IMR-90 (cell line): ENCODE data around the gene C9orf152. TPM values are rescaled to one million over a fixed set of nuclear protein-coding genes. Genes with fewer than 3 reads are reported as not detected.

Experiments used
- ATAC-seq: fragments of 200-7000 bp; cut with Tn5 transposase; 2 replicates; pipeline ENCODE4 v1.9.1; 2020; ENCODE audit warnings: low read depth, mild to moderate bottlenecking, moderate library complexity
- BruUV-seq: library from RNA; stranded (reverse); fragments of 400-500 nt; replicated peaks from 2 replicates; lab custom pipeline; 2021; lab: Mats Ljungman, UMichigan
- CTCF ChIA-PET: fragments of 300-600 bp; formaldehyde crosslinking; extraction: SDS; loops from one replicate; lab custom pipeline; 2021; ENCODE audit warnings: antibody characterized with exemption; lab: Yijun Ruan, JAX
- POLR2A ChIA-PET: fragments of 300-600 bp; sonication (Branson Sonifier 250); formaldehyde crosslinking; loops from one replicate; lab custom pipeline; 2022; ENCODE audit warnings: antibody characterized with exemption; ENCODE audit not compliant: unreplicated experiment; lab: Charles Lee
- DNase-seq: peaks from one replicate; pipeline ENCODE4 v3.0.0; 2013
- H2AFZ ChIP-seq: replicated peaks from 2 replicates; pipeline ENCODE3; 2013; ENCODE audit warnings: low read length, mild to moderate bottlenecking; ENCODE audit not compliant: poor library complexity
- H2AK5ac ChIP-seq: 2 replicates; pipeline ENCODE4 v1.6.1; 2013; ENCODE audit warnings: low read depth, low read length, inconsistent platforms
- H2AK9ac ChIP-seq: replicated peaks from 2 replicates; pipeline ENCODE3; 2013; ENCODE audit warnings: mild to moderate bottlenecking, low read depth, low read length, moderate library complexity; ENCODE audit not compliant: poor library complexity
- H2BK120ac ChIP-seq: 2 replicates; pipeline ENCODE4 v1.6.1; 2013; ENCODE audit warnings: low read depth, low read length, inconsistent platforms
- H2BK15ac ChIP-seq: 3 replicates; pipeline ENCODE4 v1.6.1; 2013; ENCODE audit warnings: low read depth, low read length, inconsistent platforms
- H2BK20ac ChIP-seq: 2 replicates; pipeline ENCODE4 v1.6.1; 2013; ENCODE audit warnings: low read depth, mild to moderate bottlenecking, inconsistent platforms, low read length, moderate library complexity
- H2BK5ac ChIP-seq: 2 replicates; pipeline ENCODE4 v1.6.1; 2013; ENCODE audit warnings: mild to moderate bottlenecking, low read depth, low read length, inconsistent platforms; ENCODE audit not compliant: poor library complexity, severe bottlenecking
- H3K14ac ChIP-seq: replicated peaks from 2 replicates; pipeline ENCODE4 v1.6.1; 2013; ENCODE audit warnings: low read depth, low read length, inconsistent platforms
- H3K18ac ChIP-seq: 2 replicates; pipeline ENCODE4 v1.6.1; 2013; ENCODE audit warnings: low read depth, low read length, control low read depth
- H3K23ac ChIP-seq: 2 replicates; pipeline ENCODE4 v1.6.1; 2013; ENCODE audit warnings: low read depth, low read length, inconsistent platforms
- H3K27ac ChIP-seq: 2 replicates; pipeline ENCODE4 v1.5.1; 2013; ENCODE audit warnings: mild to moderate bottlenecking, control low read depth, low read length; ENCODE audit not compliant: insufficient read depth
- H3K27me3 ChIP-seq: 2 replicates; pipeline ENCODE4 v1.6.1; 2013; ENCODE audit warnings: low read length; ENCODE audit not compliant: control insufficient read depth, insufficient read depth
- H3K36me3 ChIP-seq: 2 replicates; pipeline ENCODE4 v1.6.1; 2013; ENCODE audit warnings: low read length, mixed read lengths; ENCODE audit not compliant: control insufficient read depth, insufficient read depth
- H3K4ac ChIP-seq: 2 replicates; pipeline ENCODE4 v1.6.1; 2013; ENCODE audit warnings: low read depth, low read length, inconsistent platforms
- H3K4me1 ChIP-seq: 2 replicates; pipeline ENCODE4 v1.6.1; 2013; ENCODE audit warnings: low read length, mixed read lengths; ENCODE audit not compliant: control insufficient read depth, insufficient read depth
- H3K4me2 ChIP-seq: 2 replicates; pipeline ENCODE4 v1.6.1; 2013; ENCODE audit warnings: low read depth, mild to moderate bottlenecking, control low read depth, low read length, moderate library complexity
- H3K4me3 ChIP-seq: 2 replicates; pipeline ENCODE4 v1.5.1; 2013; ENCODE audit warnings: low read depth, mild to moderate bottlenecking, control low read depth, low read length, moderate library complexity; ENCODE audit not compliant: insufficient read depth
- H3K56ac ChIP-seq: 2 replicates; pipeline ENCODE4 v1.6.1; 2013; ENCODE audit warnings: low read length, inconsistent platforms; ENCODE audit not compliant: insufficient read depth; ENCODE audit errors: extremely low read depth
- H3K79me1 ChIP-seq, 2 experiments: 2 replicates each; pipeline ENCODE4 v1.6.1; 2013; ENCODE audit warnings: low read length in 2 of 2, inconsistent platforms in 1 of 2, low read depth in 1 of 2
- H3K9ac ChIP-seq: 2 replicates; pipeline ENCODE4 v1.6.1; 2013; ENCODE audit warnings: low read depth, low read length, control low read depth
- H3K9me1 ChIP-seq: 2 replicates; pipeline ENCODE4 v1.6.1; 2013; ENCODE audit warnings: low read length, inconsistent platforms; ENCODE audit not compliant: insufficient read depth
- H3K9me3 ChIP-seq: 2 replicates; pipeline ENCODE4 v1.6.1; 2013; ENCODE audit warnings: low read length; ENCODE audit not compliant: control insufficient read depth, insufficient read depth
- H4K20me1 ChIP-seq: 2 replicates; pipeline ENCODE4 v1.6.1; 2013; ENCODE audit warnings: low read length, inconsistent platforms; ENCODE audit not compliant: insufficient read depth
- H4K5ac ChIP-seq: 2 replicates; pipeline ENCODE4 v1.6.1; 2013; ENCODE audit warnings: mild to moderate bottlenecking, low read depth, low read length, control low read depth
- H4K8ac ChIP-seq, 2 experiments: 2 replicates each; pipeline ENCODE4 v1.6.1; 2013; ENCODE audit warnings: low read depth in 2 of 2, low read length in 2 of 2, control low read depth in 1 of 2, inconsistent platforms in 1 of 2
- H4K91ac ChIP-seq: 2 replicates; pipeline ENCODE4 v1.6.1; 2013; ENCODE audit warnings: low read depth, low read length, inconsistent platforms; ENCODE audit not compliant: insufficient read depth
- CEBPB ChIP-seq: IDR thresholded peaks from 2 replicates; pipeline ENCODE4 v1.6.1; 2012; ENCODE audit warnings: low read depth, low read length, improper control_type of control experiment
- MAZ ChIP-seq: IDR thresholded peaks from 2 replicates; pipeline ENCODE4 v1.6.1; 2012; ENCODE audit warnings: low read depth, mild to moderate bottlenecking, low read length, improper control_type of control experiment, moderate library complexity, borderline replicate concordance
- MXI1 ChIP-seq: IDR thresholded peaks from 2 replicates; pipeline ENCODE4 v1.6.1; 2012; ENCODE audit warnings: low read depth, mild to moderate bottlenecking, low read length, moderate library complexity, borderline replicate concordance
- NFE2L2 ChIP-seq: fragments of 150-350 bp; IDR thresholded peaks from 2 replicates; pipeline ENCODE4 v1.6.1; 2016; ENCODE audit warnings: low read depth, mild to moderate bottlenecking, low read length
- RCOR1 ChIP-seq: IDR thresholded peaks from 2 replicates; pipeline ENCODE4 v1.6.1; 2012; ENCODE audit warnings: mild to moderate bottlenecking, low read length, improper control_type of control experiment; ENCODE audit not compliant: insufficient replicate concordance
- RFX5 ChIP-seq: IDR thresholded peaks from 2 replicates; pipeline ENCODE4 v1.8.0; 2012; ENCODE audit warnings: low read depth, mild to moderate bottlenecking, low read length, moderate library complexity
- SMC3 ChIP-seq: fragments of 150-350 bp; IDR thresholded peaks from 2 replicates; pipeline ENCODE4 v1.6.1; 2016; ENCODE audit warnings: low read depth, mild to moderate bottlenecking, antibody characterized with exemption, low read length, moderate library complexity
- WGBS, 2 experiments: methylation state at CpG; one replicate each; pipeline versions ENCODE4 v1.1.5 to v1.1.7; 2013; ENCODE audit warnings: missing lambda C conversion rate in 2 of 2; ENCODE audit not compliant: insufficient read length in 1 of 2; ENCODE audit errors: extremely low coverage in 2 of 2; 5-methylcytosine and 5-hydroxymethylcytosine counted together
- dilution Hi-C: fragments of 300-500 bp; cut with HindIII; formaldehyde crosslinking; loops from one replicate; pipeline ENCODE4 v1.14.3; 2018; ENCODE audit warnings: low sequenced_read_pairs; ENCODE audit not compliant: unreplicated experiment
- in situ Hi-C: fragments of 300-500 bp; cut with MboI; formaldehyde crosslinking; loops from 3 replicates; pipeline ENCODE4 v1.14.3; 2019; ENCODE audit warnings: low sequenced_read_pairs, inconsistent platforms, mixed read lengths
- intact Hi-C: fragments of 100-400 bp; cut with micrococcal nuclease; formaldehyde crosslinking; loops from 2 replicates; pipeline ENCODE4 v1.10.0; 2022
- polyA plus RNA-seq, 3 experiments: library from polyadenylated mRNA; depleted of rRNA; stranded (reverse); fragments of >200 nt; gene quantifications; 2 replicates each; pipeline ENCODE4 v1.2.3, GENCODE V29; 2012; ENCODE audit warnings: low replicate concordance in 1 of 3
- total RNA-seq: library from RNA; depleted of rRNA; stranded (reverse); fragments of >200 nt; gene quantifications from 2 replicates; pipeline ENCODE4 v1.2.3, GENCODE V29; 2012
- TF ChIP-seq, protein P1 (sequence below): conservative IDR thresholded peaks from 2 replicates; pipeline ENCODE4 v1.5.1; 2012; ENCODE audit warnings: mild to moderate bottlenecking, low read depth, low read length, improper control_type of control experiment
- TF ChIP-seq, protein P2 (sequence below): fragments of 150-350 bp; IDR thresholded peaks from 2 replicates; pipeline ENCODE4 v1.6.1; 2017; ENCODE audit warnings: mild to moderate bottlenecking, antibody characterized with exemption, low read length, low read depth

The C9orf152 gene
- total and polyA plus RNA-seq, 2 of the 4 experiments (the other 2 are of a cell fraction): not detected

DNA sequence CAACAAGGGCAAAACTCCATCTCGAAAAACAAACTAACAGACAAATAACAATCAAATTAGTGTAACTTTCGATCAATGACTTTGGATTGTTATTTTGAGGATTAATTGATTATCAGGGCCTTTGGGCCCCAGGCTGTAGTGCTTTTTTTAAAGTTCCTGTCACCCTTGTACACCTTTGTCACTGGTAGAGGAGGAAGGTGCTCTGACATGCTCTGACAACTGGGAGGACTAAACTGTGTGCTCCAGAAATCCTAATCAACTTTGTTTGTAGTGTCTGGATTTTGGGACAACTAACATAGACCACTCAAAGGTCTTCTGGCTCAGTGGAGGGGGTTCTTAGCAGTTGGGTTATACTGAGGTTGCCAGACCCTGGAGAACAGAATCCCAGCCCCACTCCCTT, 46.5 kb upstream of the C9orf152 start:
- Histone ChIP-seq H3K4me3 (peak overlapping the region; percentile 71), H4K5ac (no peak overlapping the region), H3K27me3 (no peaks in the 10 kb centered on the region), H4K91ac (no peak overlapping the region), H3K14ac (peak overlapping the region; percentile 13; the same call in 1 of the 2 replicates), H2BK5ac (no peak overlapping the region), H2AK5ac (no peak overlapping the region; the same call in 1 of the 2 replicates), H3K79me1 (peaks cover 16 to 61% of the 10 kb centered on the region in 2 experiments), H3K4me2 (peak overlapping the region; percentile 84), H3K23ac (peak overlapping the region; percentile 48; the same call in 1 of the 2 replicates), H2AK9ac (no peak overlapping the region), H3K18ac (no peak overlapping the region), H3K9me1 (peaks cover 10% of the 10 kb centered on the region), H4K20me1 (peaks cover 60% of the 10 kb centered on the region), H3K36me3 (peaks cover 5% of the 10 kb centered on the region), H2BK120ac (no peak overlapping the region), H3K9ac (peak overlapping the region; percentile 90; the same call in 1 of the 2 replicates), H2AFZ (no peak overlapping the region), H3K4ac (no peak overlapping the region), H3K9me3 (no peaks in the 10 kb centered on the region), H4K8ac (no peak overlapping the region), H2BK20ac (no peak overlapping the region), H3K56ac (no peak overlapping the region), H2BK15ac (no peak overlapping the region), H3K4me1 (peaks cover 10% of the 10 kb centered on the region), H3K27ac (no peak overlapping the region)
- in situ Hi-C loops (no loop called here), intact Hi-C loops (loop anchor here (10.0 kb wide), 1 partner anchor 320 kb away; the partner anchor contains the start of gene SVEP1), dilution Hi-C loops (no loop called here)
- ChIA-PET POLR2A (no interaction called here), CTCF (no interaction called here)
- WGBS, 2 experiments: no CpG with 5 or more reads among the region's 2 CpGs
- DNase-seq (no peak), ATAC-seq (no peak)
- no peak for TF ChIP-seq MXI1
- no peak for TF ChIP-seq RFX5
- TF ChIP-seq RCOR1: no peak
- TF ChIP-seq SMC3: no peak
- TF ChIP-seq CEBPB: no peak
- TF ChIP-seq, protein P1, sequence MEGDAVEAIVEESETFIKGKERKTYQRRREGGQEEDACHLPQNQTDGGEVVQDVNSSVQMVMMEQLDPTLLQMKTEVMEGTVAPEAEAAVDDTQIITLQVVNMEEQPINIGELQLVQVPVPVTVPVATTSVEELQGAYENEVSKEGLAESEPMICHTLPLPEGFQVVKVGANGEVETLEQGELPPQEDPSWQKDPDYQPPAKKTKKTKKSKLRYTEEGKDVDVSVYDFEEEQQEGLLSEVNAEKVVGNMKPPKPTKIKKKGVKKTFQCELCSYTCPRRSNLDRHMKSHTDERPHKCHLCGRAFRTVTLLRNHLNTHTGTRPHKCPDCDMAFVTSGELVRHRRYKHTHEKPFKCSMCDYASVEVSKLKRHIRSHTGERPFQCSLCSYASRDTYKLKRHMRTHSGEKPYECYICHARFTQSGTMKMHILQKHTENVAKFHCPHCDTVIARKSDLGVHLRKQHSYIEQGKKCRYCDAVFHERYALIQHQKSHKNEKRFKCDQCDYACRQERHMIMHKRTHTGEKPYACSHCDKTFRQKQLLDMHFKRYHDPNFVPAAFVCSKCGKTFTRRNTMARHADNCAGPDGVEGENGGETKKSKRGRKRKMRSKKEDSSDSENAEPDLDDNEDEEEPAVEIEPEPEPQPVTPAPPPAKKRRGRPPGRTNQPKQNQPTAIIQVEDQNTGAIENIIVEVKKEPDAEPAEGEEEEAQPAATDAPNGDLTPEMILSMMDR: no peak
- TF ChIP-seq MAZ: no peak
- TF ChIP-seq NFE2L2: no peak
- TF ChIP-seq, protein P2, sequence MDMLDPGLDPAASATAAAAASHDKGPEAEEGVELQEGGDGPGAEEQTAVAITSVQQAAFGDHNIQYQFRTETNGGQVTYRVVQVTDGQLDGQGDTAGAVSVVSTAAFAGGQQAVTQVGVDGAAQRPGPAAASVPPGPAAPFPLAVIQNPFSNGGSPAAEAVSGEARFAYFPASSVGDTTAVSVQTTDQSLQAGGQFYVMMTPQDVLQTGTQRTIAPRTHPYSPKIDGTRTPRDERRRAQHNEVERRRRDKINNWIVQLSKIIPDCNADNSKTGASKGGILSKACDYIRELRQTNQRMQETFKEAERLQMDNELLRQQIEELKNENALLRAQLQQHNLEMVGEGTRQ: no peak
- TSS peak; percentile 33 for BruUV-seq
